Measurements from ENCODE around the gene WFDC5. TPM values are rescaled to one million over a fixed set of nuclear protein-coding genes. Genes with fewer than 3 reads are reported as not detected.
A peak's percentile ranks its signal among the peaks of the same experiment; 100 is the strongest.
"Not testable (repeated sequence)": the region's sequence is repeated elsewhere in the genome, so short reads cannot be mapped to it uniquely, and the experiment has no call there.

WFDC5 gene
- polyA plus RNA-seq, 1 of the 3 experiments (the other 2 are of a cell fraction): 0.08 TPM

DNA sequence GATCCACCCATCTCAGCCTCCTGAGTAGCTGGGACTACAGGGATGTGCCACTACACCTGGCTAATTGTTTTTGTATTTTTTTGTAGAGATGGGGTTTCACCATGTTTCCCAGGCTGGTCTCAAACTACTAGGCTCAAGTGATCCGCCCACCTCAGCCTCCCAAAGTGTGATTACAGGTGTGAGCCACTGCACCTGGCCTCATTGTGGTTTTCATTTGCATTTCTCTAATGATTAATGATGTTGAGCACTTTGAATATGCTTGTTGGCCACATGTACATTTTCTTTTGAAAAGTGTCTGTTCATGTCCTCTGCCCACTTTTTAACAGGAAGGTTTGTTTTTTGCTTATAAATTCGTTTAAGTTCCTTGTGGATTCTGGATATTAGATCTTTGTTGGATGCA is 51.9 kb downstream of the WFDC5 start:
- H3K27me3 ChIP-seq (ENCODE audit: insufficient read depth); H3K4me2 ChIP-seq; H3K9me3 ChIP-seq; DNase-seq; H4K20me1 ChIP-seq (ENCODE audit: insufficient read depth); H3K27ac ChIP-seq (ENCODE audit: low read depth in 2 of 2, low read length in 1 of 2); H3K36me3 ChIP-seq (replicated peaks in 1 of 2; ENCODE audit: control insufficient read depth in 1 of 2, insufficient read depth in 2 of 2, low read length in 1 of 2); H3K9ac ChIP-seq; H2AFZ ChIP-seq (ENCODE audit: low read depth); H3K4me3 ChIP-seq (ENCODE audit: low read depth in 2 of 2, low read length in 1 of 2); POLR2A ChIA-PET; H3K9me2 ChIP-seq: not testable (repeated sequence)
- Histone ChIP-seq H3K79me2 (ENCODE audit: insufficient read depth) (peaks cover 22% of the 10 kb centered on the region; the same call in 1 of the 2 replicates), H3F3A (replicated peaks; ENCODE audit: insufficient read depth) (peaks cover 16% of the 10 kb centered on the region), H3K4me1 (ENCODE audit: control insufficient read depth in 1 of 2, insufficient read depth in 2 of 2, low read depth in 1 of 2, low read length in 1 of 2) (peaks cover 0 to 14% of the 10 kb centered on the region in 2 experiments; a peak in 2 of 4 replicates)
- CTCF ChIA-PET: interaction anchor here (1.7 kb wide), 2 partner anchors 19 to 33 kb away, joined by 5 to 8 read pairs; no protein-coding TSS in a partner anchor
- WGBS (ENCODE audit: low lambda C conversion rate): 97% methylated on average over 2 of the region's 2 CpGs

DNA sequence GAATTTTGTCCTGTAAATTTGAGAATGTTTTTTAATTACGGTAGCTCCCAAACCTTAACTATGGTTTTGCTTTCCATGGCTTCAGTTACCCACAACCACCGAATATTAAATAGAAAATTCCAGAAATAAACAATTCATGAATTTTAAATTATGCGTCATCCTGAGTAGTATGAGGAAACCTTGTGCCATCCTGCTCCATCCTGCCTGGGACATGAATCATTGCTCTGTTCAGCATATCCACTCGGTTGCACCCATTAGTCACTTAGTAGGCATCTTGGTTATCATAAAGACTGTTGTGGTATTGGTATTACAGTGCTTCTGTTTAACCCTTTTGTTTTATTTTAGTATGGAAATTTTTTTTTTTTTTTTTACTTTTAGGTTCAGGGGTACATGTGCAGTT is 53.7 kb downstream of the WFDC5 start:
- Histone ChIP-seq H3F3A (replicated peaks; ENCODE audit: insufficient read depth) (peaks cover 17% of the 10 kb centered on the region), H3K27ac (ENCODE audit: low read depth in 2 of 2, low read length in 1 of 2) (peak overlapping the region in 1 of 2 experiments; percentile 66; a peak in 2 of 4 replicates), H3K4me2 (0 out of 2 replicates have a peak overlapping the region, but pooled peaks have one; percentile 5), H3K27me3 (ENCODE audit: insufficient read depth) (no peaks in the 10 kb centered on the region), H3K36me3 (replicated peaks in 1 of 2; ENCODE audit: control insufficient read depth in 1 of 2, insufficient read depth in 2 of 2, low read length in 1 of 2) (peaks cover 4 to 8% of the 10 kb centered on the region in 2 experiments), H3K4me1 (ENCODE audit: control insufficient read depth in 1 of 2, insufficient read depth in 2 of 2, low read depth in 1 of 2, low read length in 1 of 2) (peaks cover 0 to 14% of the 10 kb centered on the region in 2 experiments; a peak in 2 of 4 replicates), H4K20me1 (ENCODE audit: insufficient read depth) (no peaks in the 10 kb centered on the region), H3K9me3 (no peaks in the 10 kb centered on the region), H3K4me3 (ENCODE audit: low read depth in 2 of 2, low read length in 1 of 2) (no peak overlapping the region), H3K9ac (0 out of 2 replicates have a peak overlapping the region, but pooled peaks have one; percentile 10), H2AFZ (ENCODE audit: low read depth) (no peak overlapping the region), H3K79me2 (ENCODE audit: insufficient read depth) (peaks cover 18% of the 10 kb centered on the region; the same call in 1 of the 2 replicates), H3K9me2 (no peaks in the 10 kb centered on the region)
- CTCF ChIA-PET: interaction anchor here (0.6 to 1.5 kb wide), 3 partner anchors 35 to 710 kb away, joined by 3 to 8 read pairs (median 5); no protein-coding TSS in a partner anchor
- no peak for DNase-seq
- 43% methylated on average over 4 of the region's 4 CpGs for WGBS (ENCODE audit: low lambda C conversion rate)
- TF ChIP-seq RXRA (IDR thresholded peaks at IDR 0.05; ENCODE audit: borderline replicate concordance, low read depth) (peak; percentile 21; the same call in 1 of the 2 replicates), RCOR1 (IDR thresholded peaks at IDR 0.05; ENCODE audit: low read length) (no peak), FOXM1 (IDR thresholded peaks at IDR 0.05; ENCODE audit: low read depth) (no peak), JUND (IDR thresholded peaks at IDR 0.05) (peak; percentile 85), SIN3A (IDR thresholded peaks at IDR 0.05; ENCODE audit: borderline replicate concordance, low read depth, low read length) (no peak), NFIC (IDR thresholded peaks at IDR 0.05; ENCODE audit: borderline replicate concordance) (peak; percentile 58; the same call in 1 of the 2 replicates), TCF12 (IDR thresholded peaks at IDR 0.05) (peak; percentile 88), EP300 (IDR thresholded peaks at IDR 0.05; ENCODE audit: borderline replicate concordance in 1 of 2, low read depth in 1 of 2, low read length in 1 of 2) (peak in 1 of 2 experiments; percentile 83; a peak in 2 of 4 replicates), FOSL2 (IDR thresholded peaks at IDR 0.05; ENCODE audit: borderline replicate concordance, low read depth) (peak; percentile 95), POLR2AphosphoS5 (IDR thresholded peaks at IDR 0.05; ENCODE audit: low read depth, low read length) (peak; percentile 69; the same call in 1 of the 2 replicates), RAD21 (IDR thresholded peaks at IDR 0.05; ENCODE audit: low read length) (no peak), TEAD4 (IDR thresholded peaks at IDR 0.05; ENCODE audit: borderline replicate concordance, insufficient read depth) (peak; percentile 62; the same call in 1 of the 2 replicates)
- TF ChIP-seq, protein P1, sequence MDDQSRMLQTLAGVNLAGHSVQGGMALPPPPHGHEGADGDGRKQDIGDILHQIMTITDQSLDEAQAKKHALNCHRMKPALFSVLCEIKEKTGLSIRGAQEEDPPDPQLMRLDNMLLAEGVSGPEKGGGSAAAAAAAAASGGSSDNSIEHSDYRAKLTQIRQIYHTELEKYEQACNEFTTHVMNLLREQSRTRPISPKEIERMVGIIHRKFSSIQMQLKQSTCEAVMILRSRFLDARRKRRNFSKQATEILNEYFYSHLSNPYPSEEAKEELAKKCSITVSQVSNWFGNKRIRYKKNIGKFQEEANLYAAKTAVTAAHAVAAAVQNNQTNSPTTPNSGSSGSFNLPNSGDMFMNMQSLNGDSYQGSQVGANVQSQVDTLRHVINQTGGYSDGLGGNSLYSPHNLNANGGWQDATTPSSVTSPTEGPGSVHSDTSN (IDR thresholded peaks at IDR 0.05): peak; percentile 81
- TF ChIP-seq, protein P2, sequence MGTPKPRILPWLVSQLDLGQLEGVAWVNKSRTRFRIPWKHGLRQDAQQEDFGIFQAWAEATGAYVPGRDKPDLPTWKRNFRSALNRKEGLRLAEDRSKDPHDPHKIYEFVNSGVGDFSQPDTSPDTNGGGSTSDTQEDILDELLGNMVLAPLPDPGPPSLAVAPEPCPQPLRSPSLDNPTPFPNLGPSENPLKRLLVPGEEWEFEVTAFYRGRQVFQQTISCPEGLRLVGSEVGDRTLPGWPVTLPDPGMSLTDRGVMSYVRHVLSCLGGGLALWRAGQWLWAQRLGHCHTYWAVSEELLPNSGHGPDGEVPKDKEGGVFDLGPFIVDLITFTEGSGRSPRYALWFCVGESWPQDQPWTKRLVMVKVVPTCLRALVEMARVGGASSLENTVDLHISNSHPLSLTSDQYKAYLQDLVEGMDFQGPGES (IDR thresholded peaks at IDR 0.05; ENCODE audit: low read depth, low read length): no peak
- POLR2A ChIA-PET: no interaction called here

All from SK-N-SH (cell line).